Left cardiac atrium (tissue), 4 donors: ENCODE results near the gene PCCA. TPM values are rescaled to one million over a fixed set of nuclear protein-coding genes. Genes with fewer than 3 reads are reported as not detected.
"Not testable (repeated sequence)": the region's sequence is repeated elsewhere in the genome, so short reads cannot be mapped to it uniquely, and the experiment has no call there.

Source experiments
- ATAC-seq, 2 donors: fragments of 200-7000 bp; cut with Tn5 transposase; one replicate each; pipeline ENCODE4 v1.9.1; 2020; ENCODE audit warnings: mild to moderate bottlenecking in 2 of 2, moderate library complexity in 2 of 2
- DNase-seq: peaks from one replicate; pipeline ENCODE4 v3.0.0-alpha.2; 2020
- intact Hi-C, 2 donors: fragments of 100-400 bp; cut with DNase I; formaldehyde crosslinking; loops; one replicate each; pipeline versions ENCODE4 v1.14.1 to v1.15.1; 2022 to 2023
- total RNA-seq, 2 donors: library from RNA; stranded (reverse); fragmentation: NEBNext Ultra II Directional; extraction: Animal tissue kit (Norgen Biotek cat#: 25700); gene quantifications; one replicate each; pipeline ENCODE4 v1.2.1, GENCODE V29; 2021
- donor health status: DM: no; HTN: yes; CAD: no.
- donor health status: DM: no; HTN: yes; CAD: no; lungs with severe emphysema.
- donor health status: DM: yes; HTN: yes; CAD: no.
- donor health status: Dilated cardiomyopathy.

PCCA gene
- total RNA-seq, 2 donors from 2014 or later, result 47.1 to 51.1 TPM

DNA sequence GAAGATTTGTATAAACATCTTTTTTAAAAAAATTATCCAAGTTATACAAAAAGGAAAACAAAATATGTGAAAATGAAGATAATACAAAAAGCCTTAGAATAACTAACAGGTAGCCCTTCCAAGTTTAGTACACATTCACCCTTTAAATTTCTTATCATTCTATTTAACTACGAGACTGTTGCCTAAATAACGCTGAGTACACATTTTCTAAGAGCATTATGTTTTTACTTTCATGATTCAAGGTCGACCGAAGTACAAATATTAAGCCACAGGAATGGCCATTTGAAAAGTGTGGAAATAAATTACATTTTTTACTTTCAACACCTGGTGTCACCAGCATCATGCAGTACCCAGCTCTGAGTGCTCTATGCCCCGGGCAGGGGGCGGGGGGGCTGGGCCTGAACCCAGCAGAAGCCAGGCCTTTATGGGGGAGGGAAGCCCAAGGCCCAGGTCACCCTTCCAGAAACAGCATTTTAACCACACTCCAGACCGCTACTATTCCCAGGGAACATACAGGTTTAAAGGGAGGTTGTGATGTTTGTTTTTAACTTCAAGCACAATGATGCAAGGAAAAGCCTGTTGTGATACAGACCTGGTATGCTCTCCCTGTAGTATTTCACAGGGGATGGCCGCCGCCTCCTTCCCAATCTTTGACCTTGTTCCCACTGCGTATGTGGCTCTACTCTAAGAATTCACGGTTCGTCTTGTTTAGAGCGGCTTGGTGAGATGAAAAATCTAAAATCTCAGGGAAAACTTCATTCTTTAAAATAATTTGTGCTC, 475.7 kb downstream of the PCCA start:
- intact Hi-C loops, result no loop called here
- ATAC-seq, result no peak

GRCh38 chr13:100565286-100565685, 476.4 kb downstream of the PCCA start:
- ATAC-seq, result no peak

More for the DNA sequence above, 475.7 kb downstream of the PCCA start:
- no peak for DNase-seq

DNA sequence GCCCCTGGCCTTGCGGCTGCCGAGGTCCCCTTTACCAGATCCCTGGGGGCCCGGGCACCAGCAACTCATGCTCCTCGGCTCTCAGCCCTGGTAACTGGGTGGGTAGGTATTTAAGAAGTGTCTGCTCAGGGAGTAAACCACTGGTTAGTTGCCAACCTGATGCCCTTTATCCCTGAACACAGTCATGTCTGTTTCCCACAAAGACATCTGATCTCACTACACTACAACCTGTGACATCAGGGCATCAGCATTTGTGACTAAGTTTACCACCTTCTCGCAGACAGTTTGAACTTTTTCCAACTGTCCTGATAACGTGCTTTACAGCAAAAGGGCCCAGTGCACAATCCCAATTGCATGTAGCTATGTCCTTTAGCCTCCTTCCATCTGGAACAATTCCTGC, 477.6 kb downstream of the PCCA start:
- intact Hi-C loops, result no loop called here

More at GRCh38 chr13:100565286-100565685, 476.4 kb downstream of the PCCA start:
- intact Hi-C loops, result no loop called here
- DNase-seq, result no peak

DNA sequence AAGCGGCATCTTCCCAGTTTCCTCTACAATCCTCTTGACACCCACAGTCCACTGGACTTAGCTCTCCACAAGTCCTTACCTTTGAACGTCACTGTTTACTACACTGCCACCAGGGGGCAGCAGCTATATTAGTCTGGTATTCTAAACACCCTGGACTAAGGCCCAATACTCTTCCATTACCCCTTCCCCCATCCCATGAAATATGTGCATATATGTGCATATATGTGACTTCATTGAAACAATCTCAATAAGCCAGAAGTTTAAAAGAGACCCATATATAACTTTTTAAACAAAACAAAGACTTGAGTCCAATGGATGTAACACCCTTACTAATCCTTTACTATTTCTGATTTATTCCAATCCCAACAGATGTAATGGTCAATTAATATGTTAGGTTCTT, 484.2 kb downstream of the PCCA start:
- DNase-seq (peak; percentile 74), ATAC-seq (peak; percentile 68 to 71)
- intact Hi-C loops, result loop anchor here in 1 of 2 donors (10.0 kb wide), 1 partner anchor 532 kb away; no protein-coding TSS in a partner anchor

More for the DNA sequence above, 477.6 kb downstream of the PCCA start:
- DNase-seq (no peak), ATAC-seq (no peak)

GRCh38 chr13:100577239-100577638, 488.3 kb downstream of the PCCA start:
- intact Hi-C loops, result loop anchor here in 1 of 2 donors (10.0 kb wide), 1 partner anchor 528 kb away; no protein-coding TSS in a partner anchor
- ATAC-seq, DNase-seq: not testable (repeated sequence)

Other genes starting within 250 kb of the PCCA start
- gene ZIC5, start 117.3 kb upstream of the PCCA start, total RNA-seq, result not detected
- not detected for gene ZIC2, start 107.3 kb upstream of the PCCA start, total RNA-seq